OCI-LY1 (cell line): Measurements from ENCODE around the gene ARFGEF3.

Experiments used
- H2AFZ ChIP-seq: fragments of 200-600 bp; sonication (generic), shearing (Covaris generic); 2 replicates; pipeline ENCODE4 v1.6.0; 2014; ENCODE audit warnings: antibody characterized with exemption, mild to moderate bottlenecking, low read length
- H3F3A ChIP-seq: fragments of 200-600 bp; sonication (generic), shearing (Covaris generic); 2 replicates; pipeline ENCODE4 v1.6.0; 2014; ENCODE audit warnings: mild to moderate bottlenecking, antibody characterized with exemption, low read length, moderate library complexity; ENCODE audit not compliant: insufficient read depth
- H3K27ac ChIP-seq: fragments of 200-600 bp; sonication (generic); 2 replicates; pipeline ENCODE4 v1.5.1; 2014; ENCODE audit warnings: low read length, mixed run types, mild to moderate bottlenecking, low read depth; ENCODE audit not compliant: poor library complexity, severe bottlenecking
- H3K27me3 ChIP-seq: fragments of 200-600 bp; sonication (generic); 2 replicates; pipeline ENCODE4 v1.6.0; 2014; ENCODE audit warnings: antibody characterized with exemption, mild to moderate bottlenecking, low read length, moderate library complexity; ENCODE audit not compliant: insufficient read depth
- H3K36me3 ChIP-seq: fragments of 200-600 bp; sonication (generic); 2 replicates; pipeline ENCODE4 v1.6.1; 2014; ENCODE audit warnings: mild to moderate bottlenecking, antibody characterized with exemption, low read length, moderate library complexity, mixed read lengths; ENCODE audit not compliant: insufficient read depth
- H3K4me1 ChIP-seq: fragments of 200-600 bp; sonication (generic); 2 replicates; pipeline ENCODE4 v1.5.1; 2014; ENCODE audit warnings: mild to moderate bottlenecking, low read length, moderate library complexity; ENCODE audit not compliant: insufficient read depth, severe bottlenecking
- H3K4me2 ChIP-seq: fragments of 200-600 bp; sonication (generic), shearing (Covaris generic); 2 replicates; pipeline ENCODE4 v1.6.1; 2014; ENCODE audit warnings: low read length
- H3K4me3 ChIP-seq: fragments of 200-600 bp; sonication (generic); 2 replicates; pipeline ENCODE4 v1.5.1; 2014; ENCODE audit warnings: low read length, low read depth, mild to moderate bottlenecking, mixed read lengths; ENCODE audit not compliant: poor library complexity, severe bottlenecking
- H3K79me2 ChIP-seq: fragments of 200-600 bp; shearing (Covaris generic); 2 replicates; pipeline ENCODE4 v1.6.1; 2016; ENCODE audit warnings: mixed run types, low read length, mixed read lengths; ENCODE audit not compliant: insufficient read depth
- H3K9ac ChIP-seq: fragments of 200-600 bp; sonication (generic), shearing (Covaris generic); 2 replicates; pipeline ENCODE4 v1.6.1; 2014; ENCODE audit warnings: mild to moderate bottlenecking, low read length, mixed read lengths
- H3K9me2 ChIP-seq: fragments of 200-600 bp; sonication (generic), shearing (Covaris generic); 2 replicates; pipeline ENCODE4 v1.6.1; 2014; ENCODE audit warnings: low read depth, mild to moderate bottlenecking, low read length, mixed read lengths
- H3K9me3 ChIP-seq: fragments of 200-600 bp; shearing (Covaris generic); 2 replicates; pipeline ENCODE4 v1.6.1; 2014; ENCODE audit warnings: low read length, mixed read lengths
- H4K20me1 ChIP-seq: fragments of 200-600 bp; sonication (generic), shearing (Covaris generic); 2 replicates; pipeline ENCODE4 v1.6.0; 2016; ENCODE audit warnings: mild to moderate bottlenecking, low read length; ENCODE audit not compliant: insufficient read depth
- EZH2 ChIP-seq: fragments of 200-600 bp; sonication (generic), shearing (Covaris generic); IDR thresholded peaks from 2 replicates; pipeline ENCODE4 v1.8.0; 2017; ENCODE audit warnings: borderline replicate concordance, mixed run types, mild to moderate bottlenecking, antibody characterized with exemption, low read length, moderate library complexity, mixed read lengths
- TF ChIP-seq, protein P1 (sequence below): fragments of 200-600 bp; sonication (generic), shearing (Covaris generic); IDR thresholded peaks from 2 replicates; pipeline ENCODE4 v1.5.1; 2017; ENCODE audit warnings: mild to moderate bottlenecking, antibody characterized with exemption, low read length, moderate library complexity, mixed read lengths

ARFGEF3 gene

GRCh38 chr6:138296381-138296780 is 134.6 kb downstream of the ARFGEF3 start:
- Histone ChIP-seq H3K4me2 (no peak overlapping the region), H2AFZ (no peak overlapping the region), H3K36me3 (no peaks in the 10 kb centered on the region), H3K9me3 (no peaks in the 10 kb centered on the region), H3F3A (no peaks in the 10 kb centered on the region), H3K79me2 (no peaks in the 10 kb centered on the region), H3K27ac (no peak overlapping the region), H3K4me1 (no peaks in the 10 kb centered on the region), H4K20me1 (no peaks in the 10 kb centered on the region), H3K9ac (no peak overlapping the region), H3K4me3 (no peak overlapping the region), H3K9me2 (no peaks in the 10 kb centered on the region), H3K27me3 (no peaks in the 10 kb centered on the region; the same call in 1 of the 2 replicates)
- TF ChIP-seq EZH2: no peak
- TF ChIP-seq, protein P1, sequence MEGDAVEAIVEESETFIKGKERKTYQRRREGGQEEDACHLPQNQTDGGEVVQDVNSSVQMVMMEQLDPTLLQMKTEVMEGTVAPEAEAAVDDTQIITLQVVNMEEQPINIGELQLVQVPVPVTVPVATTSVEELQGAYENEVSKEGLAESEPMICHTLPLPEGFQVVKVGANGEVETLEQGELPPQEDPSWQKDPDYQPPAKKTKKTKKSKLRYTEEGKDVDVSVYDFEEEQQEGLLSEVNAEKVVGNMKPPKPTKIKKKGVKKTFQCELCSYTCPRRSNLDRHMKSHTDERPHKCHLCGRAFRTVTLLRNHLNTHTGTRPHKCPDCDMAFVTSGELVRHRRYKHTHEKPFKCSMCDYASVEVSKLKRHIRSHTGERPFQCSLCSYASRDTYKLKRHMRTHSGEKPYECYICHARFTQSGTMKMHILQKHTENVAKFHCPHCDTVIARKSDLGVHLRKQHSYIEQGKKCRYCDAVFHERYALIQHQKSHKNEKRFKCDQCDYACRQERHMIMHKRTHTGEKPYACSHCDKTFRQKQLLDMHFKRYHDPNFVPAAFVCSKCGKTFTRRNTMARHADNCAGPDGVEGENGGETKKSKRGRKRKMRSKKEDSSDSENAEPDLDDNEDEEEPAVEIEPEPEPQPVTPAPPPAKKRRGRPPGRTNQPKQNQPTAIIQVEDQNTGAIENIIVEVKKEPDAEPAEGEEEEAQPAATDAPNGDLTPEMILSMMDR: no peak

- Histone ChIP-seq H2AFZ (no peak overlapping the region), H3K36me3 (no peaks in the 10 kb centered on the region), H3K9me2 (no peaks in the 10 kb centered on the region), H3K9ac (no peak overlapping the region), H3K79me2 (no peaks in the 10 kb centered on the region), H3K9me3 (no peaks in the 10 kb centered on the region), H3K4me3 (no peak overlapping the region), H3K4me2 (no peak overlapping the region), H3K27ac (no peak overlapping the region), H4K20me1 (no peaks in the 10 kb centered on the region), H3K4me1 (no peaks in the 10 kb centered on the region), H3F3A (no peaks in the 10 kb centered on the region), H3K27me3 (no peaks in the 10 kb centered on the region; the same call in 1 of the 2 replicates)
- TF ChIP-seq, protein P1: no peak
- TF ChIP-seq EZH2: no peak
Observed at GRCh38 chr6:138296786-138297185, 135.0 kb downstream of the ARFGEF3 start.

- Histone ChIP-seq H3K27me3 (no peaks in the 10 kb centered on the region; the same call in 1 of the 2 replicates), H3K27ac (no peak overlapping the region)
Observed at GRCh38 chr6:138297761-138298298, 136.1 kb downstream of the ARFGEF3 start.

More at GRCh38 chr6:138297761-138298298, 136.1 kb downstream of the ARFGEF3 start:
- no peak overlapping the region for H3K9ac ChIP-seq
- H3K79me2 ChIP-seq: no peaks in the 10 kb centered on the region
- no peaks in the 10 kb centered on the region for H3K9me3 ChIP-seq
- no peak for TF ChIP-seq EZH2
- TF ChIP-seq, protein P1: no peak
- H3F3A ChIP-seq: no peaks in the 10 kb centered on the region
- H3K36me3 ChIP-seq: no peaks in the 10 kb centered on the region
- H2AFZ ChIP-seq: no peak overlapping the region
- H3K4me2 ChIP-seq: no peak overlapping the region
- H3K4me3 ChIP-seq: no peak overlapping the region
- no peaks in the 10 kb centered on the region for H3K4me1 ChIP-seq
- H4K20me1 ChIP-seq: no peaks in the 10 kb centered on the region
- H3K9me2 ChIP-seq: no peaks in the 10 kb centered on the region
